ENCODE data around the gene MAB21L1. TPM values are rescaled to one million over a fixed set of nuclear protein-coding genes. Genes with fewer than 3 reads are reported as not detected.

MAB21L1 gene
- total RNA-seq, 1 experiment from 2014 or later: not detected

DNA sequence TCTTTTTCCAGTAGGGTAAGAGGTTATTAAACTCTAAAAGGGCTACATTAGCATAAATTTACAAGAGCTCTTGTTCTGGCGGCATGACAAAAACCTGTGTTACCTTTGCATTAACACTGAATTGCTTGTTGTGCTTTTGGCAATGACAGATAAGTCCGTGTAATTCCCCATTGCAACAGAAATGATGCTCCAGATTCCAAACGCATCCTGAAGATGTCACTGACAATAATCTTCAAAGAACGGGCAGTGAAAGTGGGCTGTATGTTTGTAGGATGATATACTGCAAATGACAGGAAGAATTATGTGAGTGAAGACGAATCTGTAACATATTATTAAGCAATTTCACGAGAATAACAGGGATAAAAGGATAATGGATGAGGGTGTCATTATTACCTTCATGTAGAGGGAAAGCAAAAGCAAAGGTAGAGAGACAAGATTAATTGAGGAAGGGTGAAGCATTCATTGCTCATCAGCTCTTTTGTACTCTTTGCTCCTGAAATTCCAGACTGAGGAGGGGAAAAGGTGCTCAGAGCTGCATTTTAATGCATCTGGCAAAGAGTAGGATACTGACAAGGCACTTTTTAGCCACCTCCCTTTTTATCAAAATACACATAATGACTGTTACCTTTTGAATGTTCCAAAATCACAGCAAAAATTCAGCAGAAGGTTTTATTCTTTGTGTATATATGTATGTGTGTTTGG lies 38.5 kb upstream of the MAB21L1 start:
- no peak overlapping the region for H3K4me2 ChIP-seq (ENCODE audit: insufficient read depth, insufficient read length, low read length)
- H3K4ac ChIP-seq (ENCODE audit: low read depth, low read length): no peak overlapping the region
- H3K23me2 ChIP-seq (ENCODE audit: insufficient read length, low read depth, low read length, poor library complexity, severe bottlenecking): no peaks in the 10 kb centered on the region
- no peak overlapping the region for H2BK12ac ChIP-seq (ENCODE audit: insufficient read length, low read depth, low read length)
- Mint-ChIP-seq H3K27ac (no peak overlapping the region; a peak in 1 of 7 replicates), H3K27me3 (ENCODE audit: low read depth) (no peaks in the 10 kb centered on the region), H3K9me3 (no peaks in the 10 kb centered on the region), H3K36me3 (ENCODE audit: insufficient read depth in 1 of 3, low read depth in 3 of 3) (no peaks in the 10 kb centered on the region), H3K4me3 (no peak overlapping the region), H3K4me1 (peaks cover 14% of the 10 kb centered on the region in 2 experiments)
- no peaks in the 10 kb centered on the region for H3K27me3 ChIP-seq (ENCODE audit: insufficient read depth, low read length)
- TF ChIP-seq, protein P1, sequence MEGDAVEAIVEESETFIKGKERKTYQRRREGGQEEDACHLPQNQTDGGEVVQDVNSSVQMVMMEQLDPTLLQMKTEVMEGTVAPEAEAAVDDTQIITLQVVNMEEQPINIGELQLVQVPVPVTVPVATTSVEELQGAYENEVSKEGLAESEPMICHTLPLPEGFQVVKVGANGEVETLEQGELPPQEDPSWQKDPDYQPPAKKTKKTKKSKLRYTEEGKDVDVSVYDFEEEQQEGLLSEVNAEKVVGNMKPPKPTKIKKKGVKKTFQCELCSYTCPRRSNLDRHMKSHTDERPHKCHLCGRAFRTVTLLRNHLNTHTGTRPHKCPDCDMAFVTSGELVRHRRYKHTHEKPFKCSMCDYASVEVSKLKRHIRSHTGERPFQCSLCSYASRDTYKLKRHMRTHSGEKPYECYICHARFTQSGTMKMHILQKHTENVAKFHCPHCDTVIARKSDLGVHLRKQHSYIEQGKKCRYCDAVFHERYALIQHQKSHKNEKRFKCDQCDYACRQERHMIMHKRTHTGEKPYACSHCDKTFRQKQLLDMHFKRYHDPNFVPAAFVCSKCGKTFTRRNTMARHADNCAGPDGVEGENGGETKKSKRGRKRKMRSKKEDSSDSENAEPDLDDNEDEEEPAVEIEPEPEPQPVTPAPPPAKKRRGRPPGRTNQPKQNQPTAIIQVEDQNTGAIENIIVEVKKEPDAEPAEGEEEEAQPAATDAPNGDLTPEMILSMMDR (conservative IDR thresholded peaks at IDR 0.05): no peak
- H3T11ph ChIP-seq (ENCODE audit: low read length): no peak overlapping the region
- no peak for DNase-seq
- H2BK120ac ChIP-seq (ENCODE audit: low read depth, low read length, poor library complexity, severe bottlenecking): no peak overlapping the region
- H3K14ac ChIP-seq (ENCODE audit: insufficient read depth, low read length): no peak overlapping the region
- no peak overlapping the region for H3K56ac ChIP-seq (ENCODE audit: insufficient read length, low read depth, low read length)
- no peak overlapping the region for H3K23ac ChIP-seq (ENCODE audit: insufficient read length, low read depth, low read length)
- H4K8ac ChIP-seq (replicated peaks; ENCODE audit: insufficient read length, low read depth, low read length): no peak overlapping the region
- H2AFZ ChIP-seq (ENCODE audit: low read length): no peak overlapping the region
- WGBS (ENCODE audit: extremely low coverage, insufficient read length, low lambda C conversion rate): no CpG with 5 or more reads among the region's 6 CpGs
- no peak overlapping the region for H2AK5ac ChIP-seq (ENCODE audit: insufficient read length, low read length)
- H2BK15ac ChIP-seq (ENCODE audit: low read depth, low read length): no peak overlapping the region
- no peaks in the 10 kb centered on the region for H3K79me1 ChIP-seq (ENCODE audit: insufficient read depth, low read depth, low read length, poor library complexity, severe bottlenecking)
- no peak overlapping the region for H2BK5ac ChIP-seq (ENCODE audit: insufficient read length, low read length)
- no peak overlapping the region for H3K27ac ChIP-seq (ENCODE audit: insufficient read length, low read depth, low read length)
- no peak overlapping the region for H4K91ac ChIP-seq (ENCODE audit: insufficient read length, low read depth, low read length)
- no peaks in the 10 kb centered on the region for H3K79me2 ChIP-seq (ENCODE audit: insufficient read depth, low read length)
- no peaks in the 10 kb centered on the region for H4K20me1 ChIP-seq (ENCODE audit: control insufficient read depth, insufficient read depth, insufficient read length)
- H3K9me3 ChIP-seq (ENCODE audit: control insufficient read depth, low read depth, low read length): no peaks in the 10 kb centered on the region
- peaks cover 7% of the 10 kb centered on the region for H3K4me1 ChIP-seq (ENCODE audit: insufficient read depth, low read length)
- no peak overlapping the region for H3K18ac ChIP-seq (ENCODE audit: insufficient read length, low read depth, low read length)
- H3K9ac ChIP-seq (ENCODE audit: extremely low read depth, insufficient read length, low read length): no peak overlapping the region
- no peak overlapping the region for H4K5ac ChIP-seq (ENCODE audit: insufficient read length, low read depth, low read length)
- H2BK20ac ChIP-seq (ENCODE audit: low read depth, low read length, poor library complexity, severe bottlenecking): no peak overlapping the region

Measured in H9 (cell line).